ENCODE measurements around the gene CCM2.

GRCh38 chr7:44989132-44989531 is 10.9 kb upstream of the CCM2 start:
- TF ChIP-seq, protein P1, sequence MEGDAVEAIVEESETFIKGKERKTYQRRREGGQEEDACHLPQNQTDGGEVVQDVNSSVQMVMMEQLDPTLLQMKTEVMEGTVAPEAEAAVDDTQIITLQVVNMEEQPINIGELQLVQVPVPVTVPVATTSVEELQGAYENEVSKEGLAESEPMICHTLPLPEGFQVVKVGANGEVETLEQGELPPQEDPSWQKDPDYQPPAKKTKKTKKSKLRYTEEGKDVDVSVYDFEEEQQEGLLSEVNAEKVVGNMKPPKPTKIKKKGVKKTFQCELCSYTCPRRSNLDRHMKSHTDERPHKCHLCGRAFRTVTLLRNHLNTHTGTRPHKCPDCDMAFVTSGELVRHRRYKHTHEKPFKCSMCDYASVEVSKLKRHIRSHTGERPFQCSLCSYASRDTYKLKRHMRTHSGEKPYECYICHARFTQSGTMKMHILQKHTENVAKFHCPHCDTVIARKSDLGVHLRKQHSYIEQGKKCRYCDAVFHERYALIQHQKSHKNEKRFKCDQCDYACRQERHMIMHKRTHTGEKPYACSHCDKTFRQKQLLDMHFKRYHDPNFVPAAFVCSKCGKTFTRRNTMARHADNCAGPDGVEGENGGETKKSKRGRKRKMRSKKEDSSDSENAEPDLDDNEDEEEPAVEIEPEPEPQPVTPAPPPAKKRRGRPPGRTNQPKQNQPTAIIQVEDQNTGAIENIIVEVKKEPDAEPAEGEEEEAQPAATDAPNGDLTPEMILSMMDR (conservative IDR thresholded peaks at IDR 0.05 in 1 of 2, IDR thresholded peaks at IDR 0.05 in 1 of 2; ENCODE audit: extremely low read depth in 1 of 2, insufficient read depth in 1 of 2, low read depth in 1 of 2, low read length in 2 of 2): no peak
- no peak for TF ChIP-seq EZH2 (IDR thresholded peaks at IDR 0.05; ENCODE audit: borderline replicate concordance, low read length)

Data from mammary epithelial cell (primary cell).